BLaER1 treated with 17β-estradiol and CSF1 and Interleukin-3, amounts not matched to agents 10 nM and 100 nM (cell line): ENCODE data around the gene IL17RD.

Experiments
- H3K27ac ChIP-seq, 11 experiments: shearing (Covaris generic); formaldehyde crosslinking; 2 replicates each; pipeline ENCODE4 v1.8.1; 2022
- H3K27me3 ChIP-seq, 11 experiments: shearing (Covaris generic); formaldehyde crosslinking; 2 replicates each; pipeline ENCODE4 v1.8.1; 2022
- H3K36me3 ChIP-seq, 11 experiments: shearing (Covaris generic); formaldehyde crosslinking; 2 replicates each; pipeline ENCODE4 v1.8.1; 2022
- H3K4me1 ChIP-seq, 10 experiments: shearing (Covaris generic); formaldehyde crosslinking; 2 replicates each; pipeline ENCODE4 v1.8.1; 2022
- H3K4me2 ChIP-seq, 11 experiments: shearing (Covaris generic); formaldehyde crosslinking; 2 replicates each; pipeline ENCODE4 v1.8.1; 2022
- H3K4me3 ChIP-seq, 10 experiments: shearing (Covaris generic); formaldehyde crosslinking; 2 replicates each; pipeline ENCODE4 v1.8.1; 2022
- H3K9ac ChIP-seq, 11 experiments: shearing (Covaris generic); formaldehyde crosslinking; 2 replicates each; pipeline ENCODE4 v1.8.1; 2022
- H3K9me3 ChIP-seq, 11 experiments: shearing (Covaris generic); formaldehyde crosslinking; replicated peaks in 1 of 11; 2 replicates each; pipeline ENCODE4 v1.8.1; 2022
- H4K20me1 ChIP-seq, 11 experiments: shearing (Covaris generic); formaldehyde crosslinking; 2 replicates each; pipeline ENCODE4 v1.8.1; 2022
- Cebpa-rat ChIP-seq, 11 experiments: shearing (Covaris generic); IDR thresholded peaks; 2 replicates each; pipeline ENCODE4 v1.8.1; 2022

IL17RD gene

DNA sequence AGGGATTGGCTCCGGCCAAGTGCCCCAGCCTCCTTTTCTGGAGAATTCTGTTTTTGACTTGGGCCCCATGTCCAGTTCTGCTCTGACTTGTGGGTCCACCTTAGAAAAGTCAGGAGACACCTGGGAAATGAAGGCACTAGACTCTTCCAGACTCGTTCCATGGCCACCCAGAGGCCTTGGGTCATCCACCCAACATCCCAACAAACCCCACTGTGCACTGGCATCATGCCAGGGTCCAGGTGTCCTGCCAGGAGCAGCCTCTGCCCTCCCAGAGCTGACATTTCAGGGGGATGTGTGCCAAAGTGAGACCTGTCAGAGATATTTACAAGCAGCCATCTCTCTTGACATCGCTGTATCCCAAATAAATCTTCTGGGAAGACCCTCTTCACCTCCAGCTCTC, 91.5 kb downstream of the IL17RD start:
- TF ChIP-seq Cebpa-rat (IDR thresholded peaks at IDR 0.05) = no peak
- Histone ChIP-seq H3K27ac (no peak overlapping the region), H3K36me3 (no peaks in the 10 kb centered on the region), H3K27me3 (peaks cover 2 to 26% (median 3%) of the 10 kb centered on the region in 11 experiments), H3K9ac (no peak overlapping the region), H3K4me3 (no peak overlapping the region), H3K4me2 (no peak overlapping the region), H3K4me1 (peaks cover 29 to 36% (median 33%) of the 10 kb centered on the region in 10 experiments), H3K9me3 (peaks cover 0 to 11% (median 9%) of the 10 kb centered on the region in 11 experiments; a peak in 9 of 22 replicates), H4K20me1 (no peaks in the 10 kb centered on the region)

DNA sequence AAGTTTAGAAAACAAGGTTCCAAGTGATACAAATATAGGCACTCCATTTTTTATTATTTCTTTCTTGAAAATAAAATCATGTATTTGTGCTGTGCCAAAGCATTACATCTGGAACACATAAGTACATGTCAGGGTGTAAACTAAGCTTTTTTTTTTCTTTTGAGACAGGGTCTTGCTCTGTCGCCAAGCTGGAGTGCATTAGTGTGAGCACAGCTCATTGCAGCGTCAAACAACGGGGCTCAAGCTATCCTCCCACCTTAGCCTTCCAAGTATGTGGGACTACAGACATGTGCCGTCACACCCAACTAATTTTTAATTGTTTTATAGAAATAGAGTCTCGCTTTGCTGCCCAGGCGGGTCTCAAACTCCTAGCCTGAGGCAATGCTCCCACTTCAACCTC, 95.7 kb downstream of the IL17RD start:
- peak overlapping the region in 1 of 11 experiments; percentile 68; a peak in 1 of 22 replicates for H3K9ac ChIP-seq

DNA sequence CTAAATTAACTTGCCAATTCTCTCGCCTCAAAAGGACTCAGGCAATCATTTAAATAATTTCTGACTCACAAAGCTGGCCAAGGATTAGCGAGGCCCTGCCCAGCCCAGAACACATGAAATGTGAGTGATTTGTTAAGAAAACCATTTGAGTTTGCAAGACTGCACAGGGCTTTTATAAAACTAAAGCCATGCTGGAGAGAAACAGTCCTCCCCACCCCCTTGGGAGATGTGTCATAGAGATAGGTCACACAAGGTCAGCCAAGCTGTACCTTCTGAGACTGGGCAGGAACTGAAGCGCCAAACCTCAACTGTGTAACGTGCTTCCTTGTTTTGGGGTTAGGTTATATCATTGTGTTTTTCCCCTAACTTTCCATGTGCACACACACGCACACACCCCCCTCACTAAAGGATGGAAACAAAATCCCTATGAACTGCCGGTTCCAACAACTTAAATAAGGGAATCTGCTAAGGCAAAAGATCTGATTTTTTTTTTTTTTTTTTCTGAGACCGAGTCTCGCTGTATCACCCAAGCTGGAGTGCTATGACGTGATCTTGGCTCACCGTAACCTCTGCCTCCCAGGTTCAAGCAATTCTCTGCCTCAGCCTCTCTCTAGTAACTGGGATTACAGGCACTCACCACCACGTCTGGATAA, 96.6 kb downstream of the IL17RD start:
- Histone ChIP-seq H3K4me3 (peak overlapping the region in 2 of 10 experiments; percentile 17 to 33; a peak in 2 of 20 replicates), H3K4me1 (peaks cover 45 to 64% (median 60%) of the 10 kb centered on the region in 10 experiments), H4K20me1 (no peaks in the 10 kb centered on the region), H3K9me3 (peaks cover 0 to 11% (median 9%) of the 10 kb centered on the region in 11 experiments; a peak in 9 of 22 replicates), H3K4me2 (peak overlapping the region; percentile 66 to 84 (median 79)), H3K36me3 (no peaks in the 10 kb centered on the region), H3K27me3 (0 out of 22 replicates have a peak, but pooled peaks cover 0 to 6% (median 0%) of the 10 kb centered on the region in 11 experiments), H3K27ac (peak overlapping the region; percentile 21 to 81 (median 68); a peak in 21 of 22 replicates), H3K9ac (peak overlapping the region in 9 of 11 experiments; percentile 33 to 68 (median 52); a peak in 15 of 22 replicates)
- peak in 5 of 11 experiments; percentile 52 to 96 (median 77); a peak in 8 of 22 replicates for TF ChIP-seq Cebpa-rat (IDR thresholded peaks at IDR 0.05)

More for the DNA sequence above, 95.7 kb downstream of the IL17RD start:
- 0 out of 22 replicates have a peak, but pooled peaks cover 0 to 6% (median 0%) of the 10 kb centered on the region in 11 experiments for H3K27me3 ChIP-seq
- TF ChIP-seq Cebpa-rat (IDR thresholded peaks at IDR 0.05) = no peak
- no peak overlapping the region for H3K4me3 ChIP-seq
- peak overlapping the region in 5 of 11 experiments; percentile 68 to 81 (median 79); a peak in 10 of 22 replicates for H3K27ac ChIP-seq
- H3K9me3 ChIP-seq = peaks cover 0 to 11% (median 9%) of the 10 kb centered on the region in 11 experiments; a peak in 9 of 22 replicates
- peak overlapping the region in 10 of 11 experiments; percentile 4 to 84 (median 76); a peak in 17 of 22 replicates for H3K4me2 ChIP-seq
- peaks cover 36 to 55% (median 51%) of the 10 kb centered on the region in 10 experiments for H3K4me1 ChIP-seq
- H3K36me3 ChIP-seq = no peaks in the 10 kb centered on the region
- H4K20me1 ChIP-seq = no peaks in the 10 kb centered on the region

DNA sequence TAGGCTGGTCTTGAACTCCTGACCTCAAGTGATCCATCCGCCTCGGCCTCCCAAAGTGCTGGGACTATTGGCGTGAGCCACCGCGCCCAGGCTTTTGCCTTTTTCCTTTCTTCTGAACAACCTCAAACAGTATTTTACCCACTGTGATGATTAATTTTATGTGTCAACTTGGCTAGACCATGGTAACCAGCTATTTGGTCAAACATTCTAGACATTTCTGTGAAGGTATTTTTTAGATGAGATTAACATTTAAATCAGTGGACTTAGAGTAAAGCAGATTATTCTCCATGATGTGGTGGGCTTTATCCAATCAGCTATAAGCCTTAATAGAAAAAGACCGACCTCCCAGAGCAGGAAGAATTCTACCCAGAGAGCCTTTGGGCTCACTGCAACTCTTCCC, 98.7 kb downstream of the IL17RD start:
- Histone ChIP-seq H3K36me3 (no peaks in the 10 kb centered on the region), H4K20me1 (no peaks in the 10 kb centered on the region), H3K4me1 (peaks cover 64 to 82% (median 75%) of the 10 kb centered on the region in 10 experiments), H3K9ac (no peak overlapping the region), H3K4me3 (no peak overlapping the region), H3K4me2 (peak overlapping the region in 7 of 11 experiments; percentile 17 to 84 (median 80); a peak in 7 of 22 replicates), H3K27me3 (0 out of 22 replicates have a peak, but pooled peaks cover 0 to 6% (median 0%) of the 10 kb centered on the region in 11 experiments), H3K27ac (peak overlapping the region in 4 of 11 experiments; percentile 77 to 81 (median 79); a peak in 6 of 22 replicates), H3K9me3 (peaks cover 0 to 11% (median 8%) of the 10 kb centered on the region in 11 experiments; a peak in 9 of 22 replicates)
- no peak for TF ChIP-seq Cebpa-rat (IDR thresholded peaks at IDR 0.05)

DNA sequence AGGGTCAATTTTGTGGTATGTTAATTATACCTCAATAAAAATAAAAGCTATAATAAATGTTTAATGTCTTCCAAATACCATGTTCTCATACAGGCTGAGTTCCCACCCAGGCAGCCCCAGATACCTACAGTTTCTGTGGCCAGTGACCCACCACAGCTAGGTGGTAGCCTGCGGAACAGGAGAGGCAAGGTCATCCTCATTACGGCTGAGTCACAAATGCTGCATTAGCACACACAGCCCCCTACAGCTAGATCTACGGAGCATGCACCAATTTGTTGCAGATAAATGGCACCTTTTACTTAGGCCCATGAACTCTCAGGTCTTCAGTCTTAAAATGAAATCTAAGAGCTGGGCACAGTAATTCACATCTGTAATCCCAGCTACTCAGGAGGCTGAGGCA, 99.6 kb downstream of the IL17RD start:
- Histone ChIP-seq H3K27me3 (0 out of 22 replicates have a peak, but pooled peaks cover 0 to 6% (median 0%) of the 10 kb centered on the region in 11 experiments), H3K27ac (peak overlapping the region in 4 of 11 experiments; percentile 46 to 67 (median 64); a peak in 5 of 22 replicates), H3K9ac (no peak overlapping the region), H3K9me3 (peaks cover 0 to 3% (median 0%) of the 10 kb centered on the region in 11 experiments; a peak in 3 of 22 replicates), H3K4me1 (peaks cover 66 to 90% (median 79%) of the 10 kb centered on the region in 10 experiments), H3K36me3 (no peaks in the 10 kb centered on the region), H3K4me2 (peak overlapping the region in 4 of 11 experiments; percentile 67 to 84 (median 74); a peak in 3 of 22 replicates), H3K4me3 (no peak overlapping the region), H4K20me1 (no peaks in the 10 kb centered on the region)
- TF ChIP-seq Cebpa-rat (IDR thresholded peaks at IDR 0.05) = no peak

DNA sequence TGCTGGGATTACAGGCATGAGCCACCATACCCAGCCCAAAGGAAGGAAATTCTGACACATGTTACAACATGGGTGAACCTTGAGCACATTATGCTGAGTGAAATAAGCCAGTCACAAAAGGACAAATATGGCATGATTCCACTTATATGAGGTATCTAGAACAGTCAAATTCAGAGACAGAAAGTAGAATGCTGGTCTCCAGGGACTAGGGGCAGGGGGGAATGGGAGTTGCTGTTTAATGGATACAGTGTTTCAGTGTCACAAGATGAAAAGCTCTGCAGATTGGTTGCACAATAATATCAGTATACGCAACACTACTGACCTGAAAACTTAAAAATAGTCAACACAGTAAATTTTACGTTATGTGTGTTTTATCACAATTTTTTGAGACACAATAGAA, 100.6 kb downstream of the IL17RD start:
- Histone ChIP-seq H4K20me1 (no peaks in the 10 kb centered on the region), H3K27me3 (0 out of 22 replicates have a peak, but pooled peaks cover 0 to 1% (median 0%) of the 10 kb centered on the region in 11 experiments), H3K27ac (peak overlapping the region in 8 of 11 experiments; percentile 22 to 67 (median 46); a peak in 13 of 22 replicates), H3K4me1 (peaks cover 64 to 90% (median 78%) of the 10 kb centered on the region in 10 experiments), H3K36me3 (no peaks in the 10 kb centered on the region), H3K9ac (peak overlapping the region in 5 of 11 experiments; percentile 6 to 46 (median 24); a peak in 4 of 22 replicates), H3K4me2 (peak overlapping the region; percentile 64 to 84 (median 72)), H3K4me3 (no peak overlapping the region), H3K9me3 (no peaks in the 10 kb centered on the region)
- peak in 3 of 11 experiments; percentile 16 to 41 (median 27); a peak in 3 of 22 replicates for TF ChIP-seq Cebpa-rat (IDR thresholded peaks at IDR 0.05)

DNA sequence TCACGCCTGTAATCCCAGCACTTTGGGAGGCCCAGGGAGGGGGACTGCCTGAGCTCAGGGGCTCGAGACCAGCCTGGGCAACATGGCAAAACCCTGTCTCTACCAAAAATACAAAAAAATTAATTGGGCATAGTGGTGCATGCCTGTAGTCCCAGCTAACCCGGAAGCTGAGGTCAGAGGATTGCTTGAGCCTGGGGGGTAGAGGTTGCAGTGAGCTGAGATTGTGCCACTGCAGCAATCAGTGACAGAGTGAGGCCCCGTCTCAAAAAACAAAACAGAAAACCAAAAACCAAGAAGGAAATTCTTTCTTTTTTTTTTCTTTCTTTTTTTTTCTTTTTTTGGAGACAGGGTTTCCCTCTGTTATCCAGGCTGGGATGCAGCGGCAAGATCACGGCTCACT, 101.2 kb downstream of the IL17RD start:
- H3K27me3 ChIP-seq = no peaks in the 10 kb centered on the region
- no peaks in the 10 kb centered on the region for H4K20me1 ChIP-seq
- H3K9me3 ChIP-seq = no peaks in the 10 kb centered on the region
- H3K4me3 ChIP-seq = no peak overlapping the region
- H3K36me3 ChIP-seq = no peaks in the 10 kb centered on the region
- no peak for TF ChIP-seq Cebpa-rat (IDR thresholded peaks at IDR 0.05)
- H3K9ac ChIP-seq = peak overlapping the region in 5 of 11 experiments; percentile 6 to 46 (median 24); a peak in 4 of 22 replicates
- H3K27ac ChIP-seq = peak overlapping the region in 8 of 11 experiments; percentile 22 to 67 (median 56); a peak in 13 of 22 replicates
- H3K4me1 ChIP-seq = peaks cover 58 to 90% (median 76%) of the 10 kb centered on the region in 10 experiments
- peak overlapping the region; percentile 64 to 84 (median 72) for H3K4me2 ChIP-seq

DNA sequence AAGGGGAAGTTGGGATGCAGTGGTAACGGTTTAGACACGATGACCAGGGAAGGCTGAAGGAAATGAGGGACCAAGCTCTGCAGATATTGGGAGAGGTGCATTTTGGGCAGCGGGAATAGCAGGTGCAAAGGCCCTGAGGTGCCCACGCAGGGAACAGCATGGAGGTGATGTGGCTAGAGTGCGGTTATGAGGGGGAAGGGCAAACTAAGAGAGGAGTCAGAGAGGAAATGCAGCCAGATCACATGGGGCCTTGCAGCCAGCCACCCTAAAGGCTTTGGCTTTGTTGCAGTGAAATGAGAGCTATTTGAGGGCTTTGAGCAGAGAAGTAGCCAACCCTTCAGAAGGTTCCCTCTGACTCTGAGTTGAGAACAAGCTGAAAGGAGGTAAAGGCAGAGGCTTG, 102.1 kb downstream of the IL17RD start:
- peak overlapping the region in 9 of 11 experiments; percentile 16 to 67 (median 49); a peak in 15 of 22 replicates for H3K27ac ChIP-seq
- peak overlapping the region; percentile 64 to 84 (median 72) for H3K4me2 ChIP-seq
- no peaks in the 10 kb centered on the region for H3K9me3 ChIP-seq
- H3K4me3 ChIP-seq = no peak overlapping the region
- H3K4me1 ChIP-seq = peaks cover 49 to 80% (median 67%) of the 10 kb centered on the region in 10 experiments
- no peaks in the 10 kb centered on the region for H3K27me3 ChIP-seq
- H3K9ac ChIP-seq = peak overlapping the region in 1 of 11 experiments; percentile 35; a peak in 1 of 22 replicates
- H4K20me1 ChIP-seq = no peaks in the 10 kb centered on the region
- TF ChIP-seq Cebpa-rat (IDR thresholded peaks at IDR 0.05) = no peak
- H3K36me3 ChIP-seq = no peaks in the 10 kb centered on the region
